Uterus (tissue), 2 donors: ENCODE data around the gene NCBP3.

ENCODE experiments used
- CTCF ChIP-seq, 4 experiments: fragments of 200-600 bp in 2 of 4; fragments of 450-650 bp in 2 of 4; sonication (generic) in 2 of 4; IDR thresholded peaks; one replicate each; pipeline ENCODE4 v1.5.1; 2016 to 2019; ENCODE audit warnings: antibody characterized with exemption in 4 of 4, mild to moderate bottlenecking in 2 of 4, moderate library complexity in 1 of 4
- POLR2A ChIP-seq, 2 donors: fragments of 450-650 bp; IDR thresholded peaks; one replicate each; pipeline ENCODE4 v1.6.1; 2016; ENCODE audit warnings: antibody characterized with exemption in 2 of 2, mild to moderate bottlenecking in 1 of 2, moderate library complexity in 1 of 2

- TF ChIP-seq CTCF (IDR thresholded peaks at IDR 0.05) (no peak), POLR2A (IDR thresholded peaks at IDR 0.05) (no peak)
Measured at GRCh38 chr17:3879591-3880417, 33.8 kb upstream of the NCBP3 start.
